HG03439 (cell line): ENCODE measurements around the gene SLC6A12.
"Not testable (repeated sequence)": the region's sequence is repeated elsewhere in the genome, so short reads cannot be mapped to it uniquely, and the experiment has no call there.

Experiments used
- ATAC-seq: cut with Tn5 transposase; IDR thresholded peaks from one replicate; pipeline ENCODE4 v1.9.1; 2021; ENCODE audit warnings: mild to moderate bottlenecking, moderate library complexity; ENCODE audit not compliant: unreplicated experiment

The SLC6A12 gene

DNA sequence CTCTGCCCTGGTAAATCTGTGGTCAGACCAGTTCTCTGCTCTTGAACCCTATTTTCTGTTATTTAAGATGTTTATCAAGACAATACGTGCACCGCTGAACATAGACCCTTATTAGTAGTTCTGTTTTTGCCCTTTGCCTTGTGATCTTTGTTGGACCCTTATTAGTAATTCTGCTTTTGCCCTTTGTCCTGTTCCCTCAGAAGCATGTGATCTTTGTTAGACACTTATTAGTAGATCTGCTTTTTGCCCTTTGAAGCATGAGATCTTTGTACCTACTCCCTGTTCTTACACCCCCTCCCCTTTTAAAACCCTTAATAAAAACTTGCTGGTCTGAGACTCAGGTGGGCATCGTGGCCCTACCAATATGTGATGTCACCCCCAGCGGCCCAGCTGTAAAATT is 22.0 kb upstream of the SLC6A12 start:
- not testable (repeated sequence) for ATAC-seq

DNA sequence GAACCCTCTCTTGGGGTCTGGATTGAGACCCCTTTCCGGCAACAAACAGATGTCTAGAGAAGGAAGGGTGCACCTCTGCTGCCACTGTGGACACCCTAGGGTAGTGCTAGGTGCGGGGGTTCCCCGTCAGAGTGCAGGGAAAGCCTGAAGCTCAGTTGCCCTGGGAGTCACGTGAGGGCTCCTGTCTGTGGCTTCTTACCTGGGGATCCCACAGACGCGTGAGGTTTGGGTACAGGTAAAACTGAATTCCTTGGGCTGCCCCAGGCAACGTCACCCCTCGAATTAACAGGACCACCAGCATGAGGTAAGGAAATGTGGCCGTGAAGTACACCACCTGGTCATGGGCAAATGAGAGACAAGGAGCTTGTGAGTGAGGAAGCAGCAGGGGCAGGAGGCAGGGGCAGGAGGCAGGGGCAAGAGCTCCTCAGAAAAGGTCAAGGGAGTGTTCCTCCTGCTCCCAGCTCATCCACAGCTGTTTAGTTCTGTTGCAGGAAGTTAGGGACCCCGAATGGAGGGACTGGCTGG is 21.0 kb upstream of the SLC6A12 start:
- ATAC-seq: no peak

DNA sequence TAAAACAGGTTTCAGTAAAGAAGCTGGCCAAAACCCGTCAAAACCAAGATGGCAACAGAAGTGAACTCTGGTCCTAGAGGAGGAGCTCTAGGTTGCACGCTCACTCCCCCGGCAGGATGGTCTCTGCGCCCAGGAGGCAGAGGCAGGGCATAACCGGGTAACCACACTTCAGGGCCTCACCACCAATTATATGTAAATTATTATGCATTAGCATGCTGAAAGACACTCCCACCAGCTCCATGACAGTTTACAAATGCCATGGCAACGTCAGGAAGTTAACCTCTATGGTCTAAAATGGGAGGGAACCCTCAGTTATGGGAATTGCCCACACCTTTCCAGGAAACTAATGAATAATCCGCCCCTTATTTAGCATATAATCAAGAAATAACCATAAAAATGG is 20.1 kb upstream of the SLC6A12 start:
- no peak for ATAC-seq

DNA sequence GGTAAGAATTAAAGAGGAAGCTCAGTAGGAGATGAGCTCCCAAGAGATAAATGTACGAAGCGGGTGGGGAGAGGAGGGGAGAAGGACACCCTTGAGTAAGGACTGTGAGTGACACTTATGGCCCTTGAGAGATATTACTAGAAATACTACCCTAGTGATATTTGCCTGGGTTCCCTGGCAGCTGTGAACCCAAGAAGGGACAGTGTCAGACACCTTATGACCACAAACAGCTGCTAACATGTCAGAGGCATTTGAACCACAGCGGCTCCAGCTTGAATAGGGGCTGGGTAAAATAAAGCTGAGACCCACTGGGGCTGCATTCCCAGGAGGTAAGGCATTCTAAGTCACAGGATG is 19.6 kb upstream of the SLC6A12 start:
- ATAC-seq: no peak

DNA sequence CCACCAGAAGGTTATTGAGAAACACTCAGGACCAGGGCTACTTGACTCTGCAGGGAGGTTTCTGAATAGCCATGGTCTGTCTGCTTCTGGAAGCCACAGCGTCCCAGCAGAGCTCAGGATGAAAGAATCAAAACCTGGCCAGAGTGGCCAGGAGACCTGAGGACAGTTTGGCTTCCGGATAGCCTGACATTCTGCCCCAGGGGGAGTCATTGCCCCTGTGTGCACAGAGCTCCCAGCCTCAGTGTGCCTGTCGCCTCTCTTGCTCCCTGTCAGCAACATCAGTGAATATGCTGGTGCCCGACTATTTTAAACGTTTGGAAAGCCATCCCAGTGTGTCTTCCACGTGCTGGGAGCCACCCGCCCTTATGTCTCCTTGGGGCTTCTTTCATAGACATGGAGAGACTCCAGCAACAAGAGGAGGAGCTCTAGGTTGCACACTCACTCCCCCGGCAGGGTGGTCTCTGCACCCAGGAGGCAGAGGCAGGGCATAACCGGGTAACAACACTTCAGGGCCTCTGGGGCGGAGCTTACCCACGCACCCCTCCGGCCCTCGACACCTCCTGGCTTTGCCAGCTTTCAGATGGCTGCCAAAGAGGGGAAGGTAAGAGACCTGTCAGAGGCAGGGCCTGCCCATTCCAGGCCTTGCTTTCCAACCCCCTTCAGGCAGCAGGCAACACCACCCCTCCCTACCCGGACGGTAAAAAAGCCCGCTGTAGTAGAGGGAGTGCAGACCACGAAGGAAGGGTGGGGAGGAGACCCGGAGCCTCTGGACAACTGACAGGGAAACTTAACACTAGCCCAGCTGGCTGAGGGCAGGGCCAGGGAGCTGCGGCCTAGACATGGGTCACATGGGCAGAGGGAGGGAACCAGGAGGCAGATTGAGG is 19.0 kb upstream of the SLC6A12 start:
- ATAC-seq: no peak

DNA sequence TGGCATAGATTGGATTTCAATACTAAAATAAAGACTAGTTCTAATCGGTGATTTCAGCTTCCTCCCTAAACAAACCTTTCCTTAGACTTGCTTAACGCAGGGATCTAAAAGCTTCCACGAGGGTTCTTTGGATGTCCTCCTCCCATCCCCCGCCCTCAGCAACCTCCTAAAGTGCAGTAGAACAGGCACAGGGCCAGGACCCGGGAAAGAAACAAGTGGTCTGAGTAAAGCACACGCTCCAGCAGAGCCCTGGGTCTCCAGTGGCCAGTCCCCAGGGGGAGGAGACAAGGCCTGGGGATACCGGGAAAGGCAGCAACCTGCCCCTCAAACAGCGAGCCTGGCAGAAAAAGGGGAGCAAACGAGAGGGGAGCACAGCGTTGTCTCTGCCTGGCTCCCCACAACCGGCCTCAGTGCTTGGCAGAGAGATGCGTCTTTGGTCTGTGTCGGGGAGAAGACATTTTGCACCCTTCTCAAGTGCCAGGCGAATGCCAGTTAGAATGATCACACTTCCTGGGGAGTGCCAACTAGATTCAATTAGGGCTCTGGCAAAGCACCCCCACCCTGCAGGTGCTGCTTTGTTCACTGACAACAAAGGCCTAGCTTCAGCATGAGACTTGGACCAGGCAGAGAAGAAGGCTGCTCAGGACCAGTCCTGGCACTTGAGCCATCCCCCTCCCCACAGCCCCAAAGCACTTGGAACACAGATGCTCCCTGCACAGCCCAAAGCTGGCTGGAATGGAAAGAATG is 17.1 kb upstream of the SLC6A12 start:
- no peak for ATAC-seq

DNA sequence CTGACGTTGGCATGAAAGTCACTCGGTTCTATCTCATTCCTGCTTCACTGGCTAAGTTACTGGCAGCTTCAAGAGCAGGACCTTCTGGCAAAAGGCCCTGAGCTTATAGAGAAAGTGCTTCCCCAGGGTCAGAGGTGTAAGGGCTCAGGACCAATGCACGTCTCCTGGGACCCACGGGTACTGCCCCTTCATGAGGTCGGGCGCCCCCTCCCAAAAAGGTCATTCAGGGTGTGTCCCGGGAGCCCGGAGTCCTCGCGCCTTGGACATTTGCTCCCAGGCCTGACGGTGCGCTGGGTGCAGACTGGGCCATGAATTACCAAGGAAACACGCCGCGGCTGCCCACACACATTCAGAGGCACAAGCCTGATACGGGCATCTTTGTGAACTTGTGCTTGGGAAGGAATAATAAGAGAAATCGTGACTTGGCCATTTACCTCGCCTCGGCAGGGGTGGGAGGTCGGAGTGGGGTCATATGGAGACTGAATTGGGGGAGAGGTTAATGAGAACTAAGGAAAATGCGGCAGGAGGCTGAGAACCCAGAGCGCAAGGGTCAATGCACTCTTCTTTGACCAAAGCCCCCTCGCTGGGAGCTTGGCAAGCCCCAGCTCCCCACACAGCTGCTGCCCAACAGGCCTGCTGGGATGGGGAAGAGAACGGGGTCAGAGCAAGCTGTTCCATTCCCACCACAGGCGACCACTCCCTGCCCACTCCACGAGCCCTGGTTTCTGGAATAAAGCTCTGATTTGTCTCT is 15.7 kb upstream of the SLC6A12 start:
- no peak for ATAC-seq

DNA sequence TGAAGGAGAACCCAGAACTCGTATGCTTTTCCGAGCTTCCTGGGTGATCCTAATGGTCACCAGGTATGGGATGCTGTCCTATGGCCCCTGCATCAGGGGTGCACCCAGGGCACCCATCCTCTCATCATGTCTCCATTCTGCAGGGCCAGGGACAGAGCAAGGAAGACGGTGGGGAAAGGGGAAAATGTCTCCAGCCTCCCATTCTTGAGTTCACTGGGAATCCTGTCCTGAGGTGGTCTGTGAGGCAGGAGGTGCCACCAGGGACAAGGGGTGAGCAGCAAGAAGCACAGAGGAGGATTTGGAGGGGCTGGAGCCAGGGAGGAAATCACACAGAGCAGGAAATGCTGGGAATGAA is 14.9 kb upstream of the SLC6A12 start:
- no peak for ATAC-seq

DNA sequence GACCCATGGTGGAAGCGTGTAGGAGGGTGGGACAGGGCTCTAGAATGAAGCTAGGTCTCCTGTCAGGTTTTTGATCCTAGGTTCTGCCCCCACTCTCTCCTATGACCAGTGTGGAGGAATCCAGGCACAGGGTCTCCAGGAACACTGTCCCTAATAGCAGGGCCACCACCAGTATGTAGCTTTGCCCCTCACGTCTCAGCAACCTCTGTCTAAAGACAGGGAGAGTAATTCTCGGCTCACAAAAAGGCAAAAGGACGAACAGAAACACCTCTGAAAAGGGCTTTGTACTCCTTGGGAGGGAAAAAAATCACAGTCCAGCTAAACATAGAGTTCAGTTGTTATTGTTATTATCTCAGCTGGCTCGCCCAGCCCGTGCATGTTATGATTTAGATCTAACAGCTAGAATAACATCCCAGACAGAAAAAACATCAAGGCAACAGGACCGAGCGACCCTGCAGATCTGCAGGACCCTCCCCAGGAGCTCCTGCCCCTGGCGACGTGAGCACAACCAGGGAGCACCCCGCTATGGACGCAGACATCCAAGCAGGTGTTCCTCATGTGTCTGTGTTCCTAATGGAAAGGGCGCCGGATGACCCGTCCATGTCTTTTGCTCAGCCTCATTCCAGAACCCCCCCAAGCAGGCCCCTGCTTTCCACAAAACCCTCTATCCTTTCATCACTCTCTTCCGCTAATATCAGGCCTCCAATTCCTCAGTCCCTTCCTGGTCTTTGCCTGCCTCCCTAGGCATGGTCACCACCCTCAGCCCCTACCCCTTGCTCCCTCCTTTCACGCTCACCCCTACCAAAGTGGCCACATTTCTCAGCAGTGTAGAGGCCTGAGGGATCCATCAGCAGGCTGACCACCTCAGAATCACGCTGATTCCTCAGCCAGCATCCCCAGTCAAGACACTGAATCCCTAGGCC is 14.2 kb upstream of the SLC6A12 start:
- ATAC-seq: no peak

DNA sequence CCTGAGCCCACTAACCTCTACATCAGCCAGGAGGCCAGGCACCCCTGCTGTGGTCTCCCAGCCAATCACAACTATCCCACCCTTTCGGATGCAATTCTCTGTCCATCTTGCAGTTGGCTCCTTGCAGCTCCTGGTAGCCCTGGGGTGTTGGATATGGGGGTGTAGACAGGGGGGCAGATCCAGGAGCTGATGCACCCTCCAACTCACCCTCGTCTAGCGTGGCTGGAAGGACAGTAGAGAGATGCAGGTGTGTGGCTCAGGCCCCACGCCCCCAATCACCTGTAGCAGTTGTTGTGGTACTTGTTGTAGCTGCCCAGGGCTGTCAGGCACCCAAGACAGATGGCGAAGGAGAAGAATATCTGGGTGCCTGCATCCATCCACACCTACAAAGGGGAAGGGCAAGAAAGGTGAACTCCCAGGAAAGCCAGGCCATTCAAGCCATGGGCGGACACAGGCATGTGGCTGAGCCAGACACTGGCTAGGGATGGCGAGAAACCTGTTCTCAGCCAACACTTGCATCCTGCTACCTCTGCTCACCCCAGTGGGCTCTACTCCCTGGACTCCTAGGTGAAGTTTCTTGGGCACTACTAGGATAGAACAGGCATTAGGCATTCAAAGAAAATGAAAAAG is 13.4 kb upstream of the SLC6A12 start:
- ATAC-seq: no peak

DNA sequence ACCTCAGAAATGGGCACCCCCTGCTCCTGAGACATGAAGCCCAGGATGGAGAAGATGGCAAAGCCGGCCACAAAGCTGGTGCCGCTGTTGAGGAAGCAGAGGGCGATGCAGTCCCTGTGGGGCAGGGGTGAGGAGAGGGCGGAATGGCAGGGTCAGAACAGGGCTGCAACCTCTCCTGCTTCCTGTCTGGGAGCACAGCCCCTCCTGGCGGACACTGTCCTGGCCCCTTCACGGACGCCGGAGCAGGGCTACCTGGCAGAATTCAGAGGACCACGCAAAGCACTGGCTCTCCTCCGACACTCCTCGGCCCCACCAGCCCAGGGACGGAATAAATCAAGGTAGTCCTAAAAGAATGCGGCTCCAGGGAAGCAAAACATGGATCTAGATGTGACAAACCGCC is 12.4 kb upstream of the SLC6A12 start:
- no peak for ATAC-seq

DNA sequence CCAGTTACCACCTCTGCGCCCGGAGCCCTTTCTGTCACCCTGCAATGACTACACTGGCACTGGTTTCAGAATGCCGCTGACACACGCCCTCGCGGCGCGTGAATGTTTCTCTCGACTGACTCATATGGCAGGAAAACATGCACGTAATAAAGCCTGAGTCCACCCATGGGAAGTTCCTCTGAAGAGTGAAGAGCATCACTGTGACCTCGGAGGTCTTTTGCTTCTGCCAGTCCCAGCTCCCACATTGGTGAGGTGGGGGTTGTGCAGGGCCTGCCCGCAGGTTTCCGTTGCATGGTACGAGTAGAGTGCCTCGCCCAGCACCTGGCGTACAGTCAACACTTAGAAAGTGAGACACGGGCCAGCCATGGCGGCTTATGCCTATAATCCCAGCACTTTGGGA is 11.1 kb upstream of the SLC6A12 start:
- no peak for ATAC-seq

DNA sequence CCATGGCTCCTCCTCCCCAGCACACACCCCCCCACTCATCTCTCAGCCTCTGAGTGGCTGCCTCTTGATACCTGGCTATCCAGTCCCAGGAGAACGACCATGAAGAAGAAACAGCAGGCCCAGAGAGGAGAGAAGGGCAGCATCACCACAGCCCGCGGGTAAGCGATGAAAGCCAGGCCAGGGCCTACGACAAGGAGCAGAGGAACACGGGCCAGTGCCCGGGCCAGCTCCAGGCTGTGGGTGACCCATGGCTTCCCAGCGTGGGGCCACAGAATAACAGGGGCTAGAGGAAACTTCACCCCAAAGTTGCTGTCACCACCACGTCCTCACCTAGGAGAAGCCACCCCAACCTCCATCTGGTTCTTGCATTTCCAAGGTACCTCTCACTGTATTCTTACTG is 10.4 kb upstream of the SLC6A12 start:
- no peak for ATAC-seq

DNA sequence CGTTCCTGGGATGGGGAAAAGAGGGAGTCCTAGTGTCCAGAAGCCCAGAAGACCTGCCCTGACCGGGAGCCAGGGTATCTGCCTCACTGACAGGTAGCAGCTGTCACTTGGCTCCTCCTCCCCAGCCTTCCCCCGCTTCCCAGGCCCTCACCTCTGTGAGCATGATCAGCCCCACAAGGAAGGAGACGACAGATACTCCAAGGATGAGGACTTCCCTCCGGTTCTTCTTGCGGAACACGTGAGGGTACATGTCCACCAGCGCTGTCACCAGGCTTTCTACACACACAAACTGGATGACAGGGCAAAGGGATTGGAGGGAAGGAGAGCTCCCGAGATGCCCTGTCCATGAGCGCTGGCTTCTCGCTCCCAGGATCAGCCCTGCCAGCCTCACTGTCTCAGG is 9.9 kb upstream of the SLC6A12 start:
- ATAC-seq: no peak

DNA sequence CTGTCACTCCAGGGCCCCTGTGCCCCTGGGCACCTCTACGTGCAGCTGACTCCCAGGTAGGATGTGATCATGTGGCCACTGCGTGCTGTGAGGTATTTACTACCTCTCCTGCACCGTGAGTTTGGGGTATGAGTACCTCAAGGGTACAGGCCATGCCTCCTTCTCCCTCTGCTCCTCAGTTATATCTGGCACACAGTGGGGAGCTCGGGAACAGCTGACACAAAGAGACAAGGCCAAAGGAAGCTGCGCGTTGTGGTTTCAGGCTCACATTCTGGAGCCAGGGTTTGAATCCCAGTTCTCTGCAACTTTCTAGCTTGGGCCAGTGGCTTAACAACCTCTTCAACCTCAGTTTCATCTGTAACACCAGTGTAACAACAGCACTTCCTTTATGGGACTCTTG is 7.8 kb upstream of the SLC6A12 start:
- no peak for ATAC-seq

DNA sequence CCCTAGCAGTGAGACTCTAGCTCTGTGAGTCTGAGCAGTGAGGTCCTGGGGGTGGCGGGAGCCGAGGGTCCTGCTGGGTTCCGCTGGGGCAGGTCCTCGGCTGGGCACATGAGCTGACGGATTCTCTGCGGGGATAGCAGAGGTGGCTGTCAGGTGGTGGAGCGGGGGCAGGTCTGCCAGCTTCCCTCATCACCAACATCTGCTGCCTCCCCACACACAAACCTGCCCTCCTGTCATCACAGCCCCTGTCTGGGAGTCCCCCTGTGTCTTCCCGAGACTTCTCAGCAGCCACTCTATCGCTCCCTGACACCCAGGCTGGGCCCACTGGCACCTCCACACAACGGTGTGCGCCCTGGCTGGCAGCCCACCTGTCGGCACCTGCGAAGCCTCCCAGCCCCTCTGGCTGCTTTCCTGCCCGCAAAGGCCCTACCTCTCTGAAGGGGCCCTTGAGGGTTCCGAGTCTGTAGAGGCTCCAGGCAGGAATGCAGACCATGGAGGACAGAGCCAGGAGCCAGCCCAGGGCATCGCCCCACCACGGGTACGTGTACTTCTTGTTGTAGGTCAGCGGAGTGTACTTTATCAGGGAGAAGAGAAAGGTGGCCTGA is 7.1 kb upstream of the SLC6A12 start:
- no peak for ATAC-seq

DNA sequence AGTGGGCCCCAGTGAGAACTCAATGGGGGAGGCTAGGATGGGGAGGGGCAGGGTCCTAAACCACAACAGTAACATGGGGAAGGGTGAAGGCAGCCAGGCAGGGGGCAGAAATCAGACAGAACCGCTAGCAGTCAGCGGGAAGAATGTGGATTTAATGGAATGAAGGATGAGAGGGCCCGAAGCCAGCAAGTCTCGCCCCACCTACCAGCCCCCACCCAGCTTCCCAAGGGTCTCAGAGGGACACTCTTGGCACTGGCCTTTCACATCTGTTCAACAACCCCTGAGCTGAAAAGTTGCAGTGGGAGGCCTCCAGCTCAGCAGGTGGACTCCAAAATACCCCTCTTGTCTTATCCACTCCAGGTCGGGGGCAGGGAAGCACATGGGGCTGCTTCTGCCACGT is 6.5 kb upstream of the SLC6A12 start:
- ATAC-seq: no peak

DNA sequence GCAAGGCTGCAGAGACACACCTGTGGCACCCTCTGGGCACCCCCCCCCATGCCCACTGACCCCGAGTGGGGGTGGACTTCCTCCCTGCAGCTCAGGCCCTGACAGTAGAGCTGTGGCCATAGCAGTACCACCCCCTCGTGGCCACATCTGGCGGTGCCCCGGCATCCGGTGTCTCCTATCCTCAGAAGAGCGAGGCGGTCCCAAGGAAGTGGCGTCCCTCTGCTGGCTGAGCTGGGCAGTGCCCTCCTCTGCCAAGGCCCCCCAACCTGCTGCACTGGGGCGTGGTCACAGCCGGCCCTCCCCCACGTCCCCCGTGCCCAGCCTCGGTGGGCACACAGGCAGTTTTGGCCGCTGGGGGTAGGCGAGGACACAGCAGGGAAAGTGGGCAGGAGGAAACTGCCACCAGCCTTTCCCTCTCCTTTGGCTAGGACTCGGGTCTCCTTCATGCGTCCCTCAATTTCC is 6.0 kb upstream of the SLC6A12 start:
- ATAC-seq: peak; percentile 65
